IMR-90 (cell line): Measurements from ENCODE around the gene AQP5. TPM values are rescaled to one million over a fixed set of nuclear protein-coding genes. Genes with fewer than 3 reads are reported as not detected.

ENCODE experiments used
- ATAC-seq: fragments of 200-7000 bp; cut with Tn5 transposase; 2 replicates; pipeline ENCODE4 v1.9.1; 2020; ENCODE audit warnings: low read depth, mild to moderate bottlenecking, moderate library complexity
- BruUV-seq: library from RNA; stranded (reverse); fragments of 400-500 nt; replicated peaks from 2 replicates; lab custom pipeline; 2021; lab: Mats Ljungman, UMichigan
- CTCF ChIA-PET: fragments of 300-600 bp; formaldehyde crosslinking; extraction: SDS; loops from one replicate; lab custom pipeline; 2021; ENCODE audit warnings: antibody characterized with exemption; lab: Yijun Ruan, JAX
- POLR2A ChIA-PET: fragments of 300-600 bp; sonication (Branson Sonifier 250); formaldehyde crosslinking; loops from one replicate; lab custom pipeline; 2022; ENCODE audit warnings: antibody characterized with exemption; ENCODE audit not compliant: unreplicated experiment; lab: Charles Lee
- DNase-seq: peaks from one replicate; pipeline ENCODE4 v3.0.0; 2013
- H2AFZ ChIP-seq: replicated peaks from 2 replicates; pipeline ENCODE3; 2013; ENCODE audit warnings: low read length, mild to moderate bottlenecking; ENCODE audit not compliant: poor library complexity
- H2AK5ac ChIP-seq: 2 replicates; pipeline ENCODE4 v1.6.1; 2013; ENCODE audit warnings: low read depth, low read length, inconsistent platforms
- H2AK9ac ChIP-seq: replicated peaks from 2 replicates; pipeline ENCODE3; 2013; ENCODE audit warnings: mild to moderate bottlenecking, low read depth, low read length, moderate library complexity; ENCODE audit not compliant: poor library complexity
- H2BK120ac ChIP-seq: 2 replicates; pipeline ENCODE4 v1.6.1; 2013; ENCODE audit warnings: low read depth, low read length, inconsistent platforms
- H2BK15ac ChIP-seq: 3 replicates; pipeline ENCODE4 v1.6.1; 2013; ENCODE audit warnings: low read depth, low read length, inconsistent platforms
- H2BK20ac ChIP-seq: 2 replicates; pipeline ENCODE4 v1.6.1; 2013; ENCODE audit warnings: low read depth, mild to moderate bottlenecking, inconsistent platforms, low read length, moderate library complexity
- H2BK5ac ChIP-seq: 2 replicates; pipeline ENCODE4 v1.6.1; 2013; ENCODE audit warnings: mild to moderate bottlenecking, low read depth, low read length, inconsistent platforms; ENCODE audit not compliant: poor library complexity, severe bottlenecking
- H3K14ac ChIP-seq: replicated peaks from 2 replicates; pipeline ENCODE4 v1.6.1; 2013; ENCODE audit warnings: low read depth, low read length, inconsistent platforms
- H3K18ac ChIP-seq: 2 replicates; pipeline ENCODE4 v1.6.1; 2013; ENCODE audit warnings: low read depth, low read length, control low read depth
- H3K23ac ChIP-seq: 2 replicates; pipeline ENCODE4 v1.6.1; 2013; ENCODE audit warnings: low read depth, low read length, inconsistent platforms
- H3K27ac ChIP-seq: 2 replicates; pipeline ENCODE4 v1.5.1; 2013; ENCODE audit warnings: mild to moderate bottlenecking, control low read depth, low read length; ENCODE audit not compliant: insufficient read depth
- H3K27me3 ChIP-seq: 2 replicates; pipeline ENCODE4 v1.6.1; 2013; ENCODE audit warnings: low read length; ENCODE audit not compliant: control insufficient read depth, insufficient read depth
- H3K36me3 ChIP-seq: 2 replicates; pipeline ENCODE4 v1.6.1; 2013; ENCODE audit warnings: low read length, mixed read lengths; ENCODE audit not compliant: control insufficient read depth, insufficient read depth
- H3K4ac ChIP-seq: 2 replicates; pipeline ENCODE4 v1.6.1; 2013; ENCODE audit warnings: low read depth, low read length, inconsistent platforms
- H3K4me1 ChIP-seq: 2 replicates; pipeline ENCODE4 v1.6.1; 2013; ENCODE audit warnings: low read length, mixed read lengths; ENCODE audit not compliant: control insufficient read depth, insufficient read depth
- H3K4me2 ChIP-seq: 2 replicates; pipeline ENCODE4 v1.6.1; 2013; ENCODE audit warnings: low read depth, mild to moderate bottlenecking, control low read depth, low read length, moderate library complexity
- H3K4me3 ChIP-seq: 2 replicates; pipeline ENCODE4 v1.5.1; 2013; ENCODE audit warnings: low read depth, mild to moderate bottlenecking, control low read depth, low read length, moderate library complexity; ENCODE audit not compliant: insufficient read depth
- H3K56ac ChIP-seq: 2 replicates; pipeline ENCODE4 v1.6.1; 2013; ENCODE audit warnings: low read length, inconsistent platforms; ENCODE audit not compliant: insufficient read depth; ENCODE audit errors: extremely low read depth
- H3K79me1 ChIP-seq, 2 experiments: 2 replicates each; pipeline ENCODE4 v1.6.1; 2013; ENCODE audit warnings: low read length in 2 of 2, inconsistent platforms in 1 of 2, low read depth in 1 of 2
- H3K9ac ChIP-seq: 2 replicates; pipeline ENCODE4 v1.6.1; 2013; ENCODE audit warnings: low read depth, low read length, control low read depth
- H3K9me1 ChIP-seq: 2 replicates; pipeline ENCODE4 v1.6.1; 2013; ENCODE audit warnings: low read length, inconsistent platforms; ENCODE audit not compliant: insufficient read depth
- H3K9me3 ChIP-seq: 2 replicates; pipeline ENCODE4 v1.6.1; 2013; ENCODE audit warnings: low read length; ENCODE audit not compliant: control insufficient read depth, insufficient read depth
- H4K20me1 ChIP-seq: 2 replicates; pipeline ENCODE4 v1.6.1; 2013; ENCODE audit warnings: low read length, inconsistent platforms; ENCODE audit not compliant: insufficient read depth
- H4K5ac ChIP-seq: 2 replicates; pipeline ENCODE4 v1.6.1; 2013; ENCODE audit warnings: mild to moderate bottlenecking, low read depth, low read length, control low read depth
- H4K8ac ChIP-seq, 2 experiments: 2 replicates each; pipeline ENCODE4 v1.6.1; 2013; ENCODE audit warnings: low read depth in 2 of 2, low read length in 2 of 2, control low read depth in 1 of 2, inconsistent platforms in 1 of 2
- H4K91ac ChIP-seq: 2 replicates; pipeline ENCODE4 v1.6.1; 2013; ENCODE audit warnings: low read depth, low read length, inconsistent platforms; ENCODE audit not compliant: insufficient read depth
- CEBPB ChIP-seq: IDR thresholded peaks from 2 replicates; pipeline ENCODE4 v1.6.1; 2012; ENCODE audit warnings: low read depth, low read length, improper control_type of control experiment
- WGBS, 2 experiments: methylation state at CpG; one replicate each; pipeline versions ENCODE4 v1.1.5 to v1.1.7; 2013; ENCODE audit warnings: missing lambda C conversion rate in 2 of 2; ENCODE audit not compliant: insufficient read length in 1 of 2; ENCODE audit errors: extremely low coverage in 2 of 2; 5-methylcytosine and 5-hydroxymethylcytosine counted together
- dilution Hi-C: fragments of 300-500 bp; cut with HindIII; formaldehyde crosslinking; loops from one replicate; pipeline ENCODE4 v1.14.3; 2018; ENCODE audit warnings: low sequenced_read_pairs; ENCODE audit not compliant: unreplicated experiment
- in situ Hi-C: fragments of 300-500 bp; cut with MboI; formaldehyde crosslinking; loops from 3 replicates; pipeline ENCODE4 v1.14.3; 2019; ENCODE audit warnings: low sequenced_read_pairs, inconsistent platforms, mixed read lengths
- intact Hi-C: fragments of 100-400 bp; cut with micrococcal nuclease; formaldehyde crosslinking; loops from 2 replicates; pipeline ENCODE4 v1.10.0; 2022
- polyA plus RNA-seq, 3 experiments: library from polyadenylated mRNA; depleted of rRNA; stranded (reverse); fragments of >200 nt; gene quantifications; 2 replicates each; pipeline ENCODE4 v1.2.3, GENCODE V29; 2012; ENCODE audit warnings: low replicate concordance in 1 of 3
- total RNA-seq: library from RNA; depleted of rRNA; stranded (reverse); fragments of >200 nt; gene quantifications from 2 replicates; pipeline ENCODE4 v1.2.3, GENCODE V29; 2012
- TF ChIP-seq, protein P1 (sequence below): conservative IDR thresholded peaks from 2 replicates; pipeline ENCODE4 v1.5.1; 2012; ENCODE audit warnings: mild to moderate bottlenecking, low read depth, low read length, improper control_type of control experiment

Gene AQP5
- total and polyA plus RNA-seq, 2 of the 4 experiments (the other 2 are of a cell fraction) = not detected

DNA sequence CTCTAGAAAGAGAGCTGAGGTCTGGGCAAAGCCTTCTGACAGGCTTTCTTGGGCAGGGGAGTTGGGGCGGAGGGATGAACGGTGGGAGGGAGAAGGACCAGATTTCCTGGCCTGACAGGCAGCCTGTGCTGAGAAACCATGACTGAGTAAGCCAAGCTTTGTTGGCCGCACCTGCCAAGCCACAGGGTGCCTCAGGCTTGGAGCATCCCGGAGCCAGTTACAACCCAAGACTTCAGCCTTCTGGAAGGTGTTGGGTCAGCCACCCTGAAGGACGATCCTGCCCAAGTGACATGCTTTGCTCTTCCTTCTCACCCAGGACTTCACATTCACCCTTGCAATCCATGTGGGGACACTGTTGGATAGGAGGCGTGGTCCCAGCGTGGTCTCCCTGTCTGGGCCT, 32.1 kb upstream of the AQP5 start:
- Histone ChIP-seq H2BK20ac (no peak overlapping the region), H3K56ac (no peak overlapping the region), H2BK120ac (no peak overlapping the region), H4K91ac (no peak overlapping the region), H4K8ac (no peak overlapping the region), H3K27me3 (no peaks in the 10 kb centered on the region; the same call in 1 of the 2 replicates), H2AFZ (no peak overlapping the region), H3K4me2 (no peak overlapping the region), H3K18ac (no peak overlapping the region), H3K9ac (no peak overlapping the region), H2BK5ac (no peak overlapping the region), H2AK9ac (no peak overlapping the region), H3K4me3 (no peak overlapping the region), H3K23ac (no peak overlapping the region), H4K5ac (no peak overlapping the region), H3K4ac (no peak overlapping the region), H3K9me1 (peaks cover 4% of the 10 kb centered on the region; the same call in 1 of the 2 replicates), H3K36me3 (no peaks in the 10 kb centered on the region), H4K20me1 (no peaks in the 10 kb centered on the region), H2AK5ac (peak overlapping the region; percentile 58; the same call in 1 of the 2 replicates), H3K9me3 (no peaks in the 10 kb centered on the region), H2BK15ac (no peak overlapping the region), H3K27ac (no peak overlapping the region), H3K14ac (no peak overlapping the region), H3K4me1 (peaks cover 2% of the 10 kb centered on the region; the same call in 1 of the 2 replicates), H3K79me1 (no peaks in the 10 kb centered on the region)
- in situ Hi-C loops = no loop called here
- dilution Hi-C loops = no loop called here
- TF ChIP-seq, protein P1, sequence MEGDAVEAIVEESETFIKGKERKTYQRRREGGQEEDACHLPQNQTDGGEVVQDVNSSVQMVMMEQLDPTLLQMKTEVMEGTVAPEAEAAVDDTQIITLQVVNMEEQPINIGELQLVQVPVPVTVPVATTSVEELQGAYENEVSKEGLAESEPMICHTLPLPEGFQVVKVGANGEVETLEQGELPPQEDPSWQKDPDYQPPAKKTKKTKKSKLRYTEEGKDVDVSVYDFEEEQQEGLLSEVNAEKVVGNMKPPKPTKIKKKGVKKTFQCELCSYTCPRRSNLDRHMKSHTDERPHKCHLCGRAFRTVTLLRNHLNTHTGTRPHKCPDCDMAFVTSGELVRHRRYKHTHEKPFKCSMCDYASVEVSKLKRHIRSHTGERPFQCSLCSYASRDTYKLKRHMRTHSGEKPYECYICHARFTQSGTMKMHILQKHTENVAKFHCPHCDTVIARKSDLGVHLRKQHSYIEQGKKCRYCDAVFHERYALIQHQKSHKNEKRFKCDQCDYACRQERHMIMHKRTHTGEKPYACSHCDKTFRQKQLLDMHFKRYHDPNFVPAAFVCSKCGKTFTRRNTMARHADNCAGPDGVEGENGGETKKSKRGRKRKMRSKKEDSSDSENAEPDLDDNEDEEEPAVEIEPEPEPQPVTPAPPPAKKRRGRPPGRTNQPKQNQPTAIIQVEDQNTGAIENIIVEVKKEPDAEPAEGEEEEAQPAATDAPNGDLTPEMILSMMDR = no peak
- no peak for TF ChIP-seq CEBPB
- POLR2A ChIA-PET = no interaction called here
- CTCF ChIA-PET = no interaction called here
- no CpG with 5 or more reads among the region's 7 CpGs for WGBS, 2 experiments
- ATAC-seq (no peak), DNase-seq (no peak)
- BruUV-seq = no TSS peak
- intact Hi-C loops = no loop called here
